Stomach (tissue), 9 donors: ENCODE measurements around the gene CD44. TPM values are rescaled to one million over a fixed set of nuclear protein-coding genes. Genes with fewer than 3 reads are reported as not detected.
A peak's percentile ranks its signal among the peaks of the same experiment; 100 is the strongest.

Experiments used
- DNase-seq, 2 donors: peaks; one replicate each; pipeline versions ENCODE4 v3.0.0 to v3.0.0-alpha.2; 2013 to 2019
- H3K27ac ChIP-seq, 5 donors: fragments of 200-600 bp in 4 of 5; sonication (generic) in 4 of 5; one replicate each; pipeline ENCODE4 v1.5.1; 2013 to 2019; ENCODE audit warnings: mild to moderate bottlenecking in 1 of 5, moderate library complexity in 1 of 5
- H3K27me3 ChIP-seq, 3 donors: fragments of 200-600 bp; sonication (generic); one replicate each; pipeline ENCODE4 v1.5.1; 2017 to 2019; ENCODE audit warnings: mixed run types in 1 of 3
- H3K36me3 ChIP-seq, 4 donors: fragments of 200-600 bp; sonication (generic); 1 replicate in 3 of 4; 2 replicates in 1 of 4; pipeline ENCODE4 v1.5.1; 2016 to 2019
- H3K4me1 ChIP-seq, 4 donors: fragments of 200-600 bp; sonication (generic); one replicate each; pipeline ENCODE4 v1.5.1; 2016 to 2019
- H3K4me3 ChIP-seq, 4 donors: fragments of 200-600 bp; sonication (generic) in 3 of 4; one replicate each; pipeline ENCODE4 v1.5.1; 2016 to 2019; ENCODE audit warnings: mild to moderate bottlenecking in 1 of 4
- H3K9me3 ChIP-seq, 4 donors: fragments of 200-600 bp; sonication (generic); one replicate each; pipeline ENCODE4 v1.5.1; 2016 to 2019
- CTCF ChIP-seq, 7 experiments: fragments of 450-650 bp in 4 of 7; fragments of 200-600 bp in 3 of 7; sonication (generic) in 3 of 7; IDR thresholded peaks; one replicate each; pipeline ENCODE4 v1.5.1; 2016 to 2019; ENCODE audit warnings: antibody characterized with exemption in 7 of 7, control low read depth in 2 of 7, mild to moderate bottlenecking in 1 of 7
- EP300 ChIP-seq: sonication (generic); formaldehyde crosslinking; IDR thresholded peaks from one replicate; pipeline ENCODE4 v1.6.1; 2017; ENCODE audit warnings: antibody characterized with exemption
- POLR2A ChIP-seq, 4 donors: fragments of 450-650 bp; IDR thresholded peaks; one replicate each; pipeline ENCODE4 v1.6.1; 2016; ENCODE audit warnings: antibody characterized with exemption in 4 of 4, control low read depth in 2 of 4, mild to moderate bottlenecking in 1 of 4, moderate library complexity in 1 of 4
- POLR2AphosphoS5 ChIP-seq, 3 donors: sonication (generic); formaldehyde crosslinking; IDR thresholded peaks; one replicate each; pipeline ENCODE4 v1.6.1; 2016; ENCODE audit warnings: antibody characterized with exemption in 3 of 3
- WGBS, 5 donors: extraction: QIAGEN DNeasy Blood & Tissue Kit in 3 of 5; methylation state at CpG; one replicate each; pipeline versions ENCODE4 v1.1.5 to v1.1.7; 2013 to 2018; 5-methylcytosine and 5-hydroxymethylcytosine counted together
- intact Hi-C: fragments of 100-400 bp; cut with DNase I; formaldehyde crosslinking; loops from one replicate; pipeline ENCODE4 v1.15.1; 2023; ENCODE audit warnings: low total_unique reads
- polyA plus RNA-seq, 3 donors: library from polyadenylated mRNA; stranded (reverse); fragments of 200-250 nt; gene quantifications; one replicate each; pipeline ENCODE4 v1.2.3, GENCODE V29; 2013
- total RNA-seq, 5 donors: library from RNA; depleted of rRNA; stranded (reverse); fragments of >200 nt; gene quantifications; one replicate each; pipeline versions ENCODE4 v1.1.0 to v1.2.3, GENCODE V29; 2014 to 2016
- donor health status: healthy with polysubstance abuse.
- donor health status: Bipolar disorder and iron deficiency.
- donor health status: healthy.

CD44 gene
- total and polyA plus RNA-seq, 8 donors, result 47.5 to 229 (median 102) TPM

GRCh38 chr11:35215945-35216344, 77.0 kb downstream of the CD44 start:
- TF ChIP-seq POLR2A (IDR thresholded peaks at IDR 0.05) (no peak), EP300 (no peak), POLR2AphosphoS5 (IDR thresholded peaks at IDR 0.05) (no peak), CTCF (IDR thresholded peaks at IDR 0.05) (no peak)
- peak overlapping the region in 1 of 5 donors; percentile 55 for H3K27ac ChIP-seq
- no peaks in the 10 kb centered on the region for H3K9me3 ChIP-seq
- peaks cover 6 to 58% (median 40%) of the 10 kb centered on the region in 4 donors for H3K36me3 ChIP-seq
- DNase-seq, result no peak
- H3K4me1 ChIP-seq, result peaks cover 0 to 67% (median 30%) of the 10 kb centered on the region in 4 donors
- H3K27me3 ChIP-seq, result no peaks in the 10 kb centered on the region
- intact Hi-C loops, result no loop called here
- no peak overlapping the region for H3K4me3 ChIP-seq

GRCh38 chr11:35216962-35217678, 78.1 kb downstream of the CD44 start:
- peak overlapping the region in 4 of 5 donors; percentile 9 to 50 (median 34) for H3K27ac ChIP-seq
- 51 to 71% (median 64%) methylated on average over 3 of the region's 3 CpGs for WGBS, 5 donors

GRCh38 chr11:35218956-35219355, 80.0 kb downstream of the CD44 start:
- intact Hi-C loops, result no loop called here
- TF ChIP-seq CTCF (IDR thresholded peaks at IDR 0.05) (no peak), POLR2AphosphoS5 (IDR thresholded peaks at IDR 0.05) (peak in 1 of 3 donors; percentile 65), EP300 (no peak)
- peak overlapping the region in 3 of 5 donors; percentile 20 to 53 (median 52) for H3K27ac ChIP-seq
- peaks cover 9 to 80% (median 65%) of the 10 kb centered on the region in 4 donors for H3K36me3 ChIP-seq
- no peaks in the 10 kb centered on the region for H3K27me3 ChIP-seq
- H3K4me3 ChIP-seq, result no peak overlapping the region
- 76 to 94% (median 88%) methylated on average over 1 of the region's 1 CpG for WGBS, 5 donors
- peak in 1 of 2 donors; percentile 41 for DNase-seq
- peaks cover 0 to 55% (median 28%) of the 10 kb centered on the region in 4 donors for H3K4me1 ChIP-seq
- no peaks in the 10 kb centered on the region for H3K9me3 ChIP-seq

More at GRCh38 chr11:35216962-35217678, 78.1 kb downstream of the CD44 start:
- Histone ChIP-seq H3K27me3 (no peaks in the 10 kb centered on the region), H3K4me1 (peaks cover 0 to 64% (median 31%) of the 10 kb centered on the region in 4 donors), H3K4me3 (no peak overlapping the region), H3K9me3 (no peaks in the 10 kb centered on the region), H3K36me3 (peaks cover 9 to 62% (median 49%) of the 10 kb centered on the region in 4 donors)
- no peak for DNase-seq
- intact Hi-C loops, result no loop called here
- TF ChIP-seq POLR2A (IDR thresholded peaks at IDR 0.05) (no peak), EP300 (no peak), POLR2AphosphoS5 (IDR thresholded peaks at IDR 0.05) (no peak), CTCF (IDR thresholded peaks at IDR 0.05) (no peak)

- H3K4me1 ChIP-seq, result peaks cover 0 to 41% (median 19%) of the 10 kb centered on the region in 4 donors
- peak overlapping the region in 2 of 5 donors; percentile 16 to 63 for H3K27ac ChIP-seq
- DNase-seq, result peak in 1 of 2 donors; percentile 92
- peaks cover 9 to 84% (median 69%) of the 10 kb centered on the region in 4 donors for H3K36me3 ChIP-seq
- H3K9me3 ChIP-seq, result no peaks in the 10 kb centered on the region
- WGBS, 5 donors, result 50 to 76% (median 74%) methylated on average over 9 of the region's 9 CpGs
- TF ChIP-seq POLR2A (IDR thresholded peaks at IDR 0.05), result no peak
- TF ChIP-seq POLR2AphosphoS5 (IDR thresholded peaks at IDR 0.05), result no peak
- TF ChIP-seq EP300, result no peak
- H3K4me3 ChIP-seq, result no peak overlapping the region
- intact Hi-C loops, result no loop called here
- no peaks in the 10 kb centered on the region for H3K27me3 ChIP-seq
Observed at GRCh38 chr11:35223371-35223796, 84.4 kb downstream of the CD44 start.

- 73 to 96% (median 77%) methylated on average over 1 of the region's 1 CpG for WGBS, 5 donors
- TF ChIP-seq POLR2AphosphoS5 (IDR thresholded peaks at IDR 0.05) (no peak), CTCF (IDR thresholded peaks at IDR 0.05) (no peak), EP300 (no peak), POLR2A (IDR thresholded peaks at IDR 0.05) (no peak)
- peaks cover 0 to 42% (median 16%) of the 10 kb centered on the region in 4 donors for H3K4me1 ChIP-seq
- H3K36me3 ChIP-seq, result peaks cover 11 to 85% (median 73%) of the 10 kb centered on the region in 4 donors
- no peaks in the 10 kb centered on the region for H3K27me3 ChIP-seq
- H3K4me3 ChIP-seq, result no peak overlapping the region
- peak overlapping the region in 1 of 5 donors; percentile 63 for H3K27ac ChIP-seq
- intact Hi-C loops, result no loop called here
- DNase-seq, result no peak
- no peaks in the 10 kb centered on the region for H3K9me3 ChIP-seq
Observed at GRCh38 chr11:35223991-35224390, 85.0 kb downstream of the CD44 start.
